HG03103 (cell line): ENCODE results near the gene PRKG1.
"Not testable (repeated sequence)": the region's sequence is repeated elsewhere in the genome, so short reads cannot be mapped to it uniquely, and the experiment has no call there.

Source experiments
- ATAC-seq: cut with Tn5 transposase; IDR thresholded peaks from one replicate; pipeline ENCODE4 v1.9.1; 2021; ENCODE audit warnings: low read depth; ENCODE audit not compliant: unreplicated experiment

Gene PRKG1

GRCh38 chr10:52004342-52004949 is 930.2 kb downstream of the PRKG1 start:
- peak; percentile 86 for ATAC-seq

GRCh38 chr10:52007091-52007490 is 932.8 kb downstream of the PRKG1 start:
- ATAC-seq = no peak

- ATAC-seq = no peak
These were observed 936.8 kb downstream of the PRKG1 start for GRCh38 chr10:52011118-52011517.

- ATAC-seq = no peak
These were observed 944.8 kb downstream of the PRKG1 start for GRCh38 chr10:52019077-52019555.

GRCh38 chr10:52019656-52020055 is 945.4 kb downstream of the PRKG1 start:
- no peak for ATAC-seq

GRCh38 chr10:52020173-52020572 is 945.9 kb downstream of the PRKG1 start:
- ATAC-seq = no peak

- no peak for ATAC-seq
These were observed 946.4 kb downstream of the PRKG1 start for GRCh38 chr10:52020702-52021101.

- no peak for ATAC-seq
These were observed 952.9 kb downstream of the PRKG1 start for GRCh38 chr10:52027055-52027705.

- ATAC-seq = no peak
These were observed 954.2 kb downstream of the PRKG1 start for GRCh38 chr10:52028523-52028858.

GRCh38 chr10:52029628-52030027 is 955.3 kb downstream of the PRKG1 start:
- ATAC-seq = no peak

- no peak for ATAC-seq
These were observed 955.9 kb downstream of the PRKG1 start for GRCh38 chr10:52030051-52030790.

- ATAC-seq = no peak
These were observed 956.7 kb downstream of the PRKG1 start for GRCh38 chr10:52030975-52031374.

- no peak for ATAC-seq
These were observed 957.5 kb downstream of the PRKG1 start for GRCh38 chr10:52031771-52032170.

- no peak for ATAC-seq
These were observed 958.7 kb downstream of the PRKG1 start for GRCh38 chr10:52032681-52033629.

GRCh38 chr10:52039002-52039793 is 964.9 kb downstream of the PRKG1 start:
- not testable (repeated sequence) for ATAC-seq

- ATAC-seq = no peak
These were observed 966.2 kb downstream of the PRKG1 start for GRCh38 chr10:52040486-52040885.

GRCh38 chr10:52043811-52044210 is 969.5 kb downstream of the PRKG1 start:
- ATAC-seq = no peak

- ATAC-seq = no peak
These were observed 973.8 kb downstream of the PRKG1 start for GRCh38 chr10:52048051-52048450.

GRCh38 chr10:52050429-52051047 is 976.3 kb downstream of the PRKG1 start:
- no peak for ATAC-seq
